ENCODE results near the gene IL34.

The IL34 gene

DNA sequence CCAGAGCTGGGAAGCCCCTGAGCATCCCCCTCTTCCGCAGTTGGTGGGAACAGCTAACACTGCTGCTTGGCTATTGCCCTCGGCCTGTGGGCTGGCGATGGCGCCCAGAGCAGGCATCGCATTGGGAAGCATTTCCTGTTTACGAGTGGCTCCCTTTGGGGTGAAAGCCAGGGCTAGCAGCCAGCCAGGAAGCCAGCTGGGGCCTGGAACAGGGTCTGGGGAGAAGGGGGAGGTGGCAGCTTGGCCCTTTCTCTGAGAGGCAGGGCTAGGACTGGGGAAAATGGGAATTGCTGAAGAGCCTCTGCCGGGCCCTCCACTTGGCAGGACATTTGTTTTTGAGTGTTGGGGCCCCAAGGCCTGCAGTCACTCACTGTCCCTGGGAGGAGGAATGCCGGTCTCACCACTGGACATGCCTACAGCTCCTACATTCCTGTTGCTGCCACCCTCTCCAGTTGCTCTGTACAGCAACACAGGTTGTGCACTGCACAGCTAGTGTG lies 41.9 kb downstream of the IL34 start:
- DNase-seq (ENCODE audit: insufficient read length, low spot score) (no peak), FAIRE-seq (no peak)
- TF ChIP-seq POU2F2 (IDR thresholded peaks at IDR 0.05; ENCODE audit: low read depth, low read length) (no peak), SPI1 (IDR thresholded peaks at IDR 0.05; ENCODE audit: low read depth, low read length) (no peak), PAX5 (IDR thresholded peaks at IDR 0.05; ENCODE audit: insufficient read depth, low read length, severe bottlenecking) (no peak), TAF1 (IDR thresholded peaks at IDR 0.05; ENCODE audit: low read depth, low read length) (no peak), POLR2AphosphoS5 (IDR thresholded peaks at IDR 0.05; ENCODE audit: low read depth, low read length) (no peak), POLR2A (IDR thresholded peaks at IDR 0.05; ENCODE audit: low read depth, low read length) (no peak)

- TF ChIP-seq POLR2AphosphoS5 (IDR thresholded peaks at IDR 0.05; ENCODE audit: low read depth, low read length): no peak
- TF ChIP-seq SPI1 (IDR thresholded peaks at IDR 0.05; ENCODE audit: low read depth, low read length): no peak
- no peak for TF ChIP-seq PAX5 (IDR thresholded peaks at IDR 0.05; ENCODE audit: insufficient read depth, low read length, severe bottlenecking)
- TF ChIP-seq TAF1 (IDR thresholded peaks at IDR 0.05; ENCODE audit: low read depth, low read length): no peak
- TF ChIP-seq POU2F2 (IDR thresholded peaks at IDR 0.05; ENCODE audit: low read depth, low read length): no peak
- FAIRE-seq (no peak), DNase-seq (ENCODE audit: insufficient read length, low spot score) (no peak)
Observed at GRCh38 chr16:70689035-70689969, 42.9 kb downstream of the IL34 start.

GRCh38 chr16:70689970-70690891 lies 43.9 kb downstream of the IL34 start:
- DNase-seq (ENCODE audit: insufficient read length, low spot score) (no peak), FAIRE-seq (no peak)

DNA sequence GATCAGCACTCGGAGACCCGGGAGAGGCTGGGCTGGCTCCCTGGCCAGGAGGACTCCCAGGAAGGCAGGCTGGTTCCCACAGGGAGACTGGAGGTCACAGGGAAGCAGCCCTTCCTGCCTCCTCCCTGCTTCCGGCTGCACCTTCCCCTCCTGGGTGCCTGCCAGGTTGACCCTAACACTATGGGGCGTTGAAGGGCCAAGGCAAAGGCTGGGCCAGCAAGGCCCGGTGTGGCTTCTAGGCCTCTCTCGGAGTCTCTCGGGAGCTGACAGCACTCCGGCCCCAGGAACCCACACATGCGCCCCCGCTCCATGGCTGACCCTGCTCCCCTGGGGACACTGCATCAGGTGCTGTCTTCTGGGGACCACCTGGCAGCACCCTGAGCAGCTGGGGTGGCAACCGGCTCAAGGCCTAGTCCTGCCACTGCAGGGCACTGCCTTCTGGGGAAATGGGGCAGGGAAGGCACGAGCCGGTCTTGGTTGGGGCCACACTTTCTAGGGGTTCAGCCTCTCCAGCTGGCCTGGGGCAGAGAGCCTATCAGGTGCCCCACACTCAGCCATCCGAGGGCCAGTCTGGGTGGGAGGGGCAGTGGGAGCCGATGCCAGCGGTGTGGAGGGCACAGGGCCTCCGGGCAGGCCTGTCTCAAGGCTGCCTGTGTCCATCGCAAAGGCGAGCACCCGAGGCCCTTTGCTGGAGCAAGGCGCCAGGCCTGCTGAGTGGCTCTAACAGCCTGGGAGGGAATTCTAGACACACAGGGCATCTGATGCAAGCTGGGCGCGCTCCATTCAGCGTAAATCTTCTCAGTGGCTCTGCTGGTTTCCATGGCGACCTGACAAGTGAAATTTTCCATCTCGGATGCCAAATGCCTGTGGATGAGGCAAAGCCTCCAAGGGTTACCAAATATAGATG lies 45.1 kb downstream of the IL34 start:
- no peak for DNase-seq (ENCODE audit: insufficient read length, low spot score)
- TF ChIP-seq POU2F2 (IDR thresholded peaks at IDR 0.05; ENCODE audit: low read depth, low read length): no peak
- no peak for TF ChIP-seq SPI1 (IDR thresholded peaks at IDR 0.05; ENCODE audit: low read depth, low read length)
- no peak for TF ChIP-seq POLR2AphosphoS5 (IDR thresholded peaks at IDR 0.05; ENCODE audit: low read depth, low read length)
- TF ChIP-seq TAF1 (IDR thresholded peaks at IDR 0.05; ENCODE audit: low read depth, low read length): no peak
- no peak for TF ChIP-seq POLR2A (IDR thresholded peaks at IDR 0.05; ENCODE audit: low read depth, low read length)
- no peak for TF ChIP-seq PAX5 (IDR thresholded peaks at IDR 0.05; ENCODE audit: insufficient read depth, low read length, severe bottlenecking)
- FAIRE-seq: no peak

More at GRCh38 chr16:70689970-70690891, 43.9 kb downstream of the IL34 start:
- TF ChIP-seq POLR2AphosphoS5 (IDR thresholded peaks at IDR 0.05; ENCODE audit: low read depth, low read length) (no peak), TAF1 (IDR thresholded peaks at IDR 0.05; ENCODE audit: low read depth, low read length) (no peak)

DNA sequence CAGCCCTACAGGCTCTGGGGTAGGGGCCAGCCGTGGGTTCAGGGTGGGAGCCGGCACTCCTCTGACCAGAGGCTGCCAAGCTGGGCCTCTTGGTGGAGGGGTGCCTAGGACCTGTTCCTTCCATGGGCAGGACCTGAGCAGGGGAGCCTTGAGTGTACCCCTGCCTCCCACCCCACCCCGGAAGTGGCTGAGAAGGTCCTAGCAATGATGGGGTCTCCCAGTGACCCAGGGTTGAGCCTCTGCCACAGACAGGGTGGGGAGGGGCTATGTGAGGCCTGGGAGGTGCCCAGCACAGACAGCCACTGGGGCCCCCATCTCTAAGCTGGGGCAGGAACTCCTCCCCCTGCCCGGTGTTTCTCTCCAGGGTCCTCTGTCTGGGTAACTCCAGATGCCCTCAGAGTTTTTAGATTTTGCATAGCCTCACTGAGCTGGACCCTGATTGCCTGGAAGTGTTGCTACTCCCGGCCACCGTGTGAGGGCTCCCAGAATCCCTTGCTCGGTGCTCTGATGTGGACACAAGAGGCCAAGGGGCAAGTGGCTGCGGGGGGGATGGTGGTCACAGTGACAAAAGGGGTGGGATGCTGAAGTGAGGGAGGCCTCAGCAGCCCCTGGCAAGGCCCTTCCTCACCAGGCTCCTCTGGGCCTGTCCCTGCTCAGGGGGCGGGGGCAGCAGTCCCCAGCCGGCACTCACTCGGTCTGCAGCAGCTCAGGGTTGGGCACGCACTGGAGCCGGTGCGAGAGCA lies 45.9 kb downstream of the IL34 start:
- FAIRE-seq (no peak), DNase-seq (ENCODE audit: insufficient read length, low spot score) (no peak)
- TF ChIP-seq PAX5 (IDR thresholded peaks at IDR 0.05; ENCODE audit: insufficient read depth, low read length, severe bottlenecking) (no peak), POLR2A (IDR thresholded peaks at IDR 0.05; ENCODE audit: low read depth, low read length) (no peak), TAF1 (IDR thresholded peaks at IDR 0.05; ENCODE audit: low read depth, low read length) (no peak), SPI1 (IDR thresholded peaks at IDR 0.05; ENCODE audit: low read depth, low read length) (no peak)

GRCh38 chr16:70692873-70693671 lies 46.7 kb downstream of the IL34 start:
- FAIRE-seq (no peak), DNase-seq (ENCODE audit: insufficient read length, low spot score) (no peak)
- TF ChIP-seq PAX5 (IDR thresholded peaks at IDR 0.05; ENCODE audit: insufficient read depth, low read length, severe bottlenecking) (no peak), POLR2AphosphoS5 (IDR thresholded peaks at IDR 0.05; ENCODE audit: low read depth, low read length) (no peak), TAF1 (IDR thresholded peaks at IDR 0.05; ENCODE audit: low read depth, low read length) (no peak), SPI1 (IDR thresholded peaks at IDR 0.05; ENCODE audit: low read depth, low read length) (no peak), POU2F2 (IDR thresholded peaks at IDR 0.05; ENCODE audit: low read depth, low read length) (no peak), POLR2A (IDR thresholded peaks at IDR 0.05; ENCODE audit: low read depth, low read length) (no peak)

- no peak for TF ChIP-seq PAX5 (IDR thresholded peaks at IDR 0.05; ENCODE audit: insufficient read depth, low read length, severe bottlenecking)
- no peak for TF ChIP-seq POLR2A (IDR thresholded peaks at IDR 0.05; ENCODE audit: low read depth, low read length)
- TF ChIP-seq TAF1 (IDR thresholded peaks at IDR 0.05; ENCODE audit: low read depth, low read length): no peak
- no peak for TF ChIP-seq POLR2AphosphoS5 (IDR thresholded peaks at IDR 0.05; ENCODE audit: low read depth, low read length)
- no peak for TF ChIP-seq SPI1 (IDR thresholded peaks at IDR 0.05; ENCODE audit: low read depth, low read length)
- no peak for TF ChIP-seq POU2F2 (IDR thresholded peaks at IDR 0.05; ENCODE audit: low read depth, low read length)
- FAIRE-seq (no peak), DNase-seq (ENCODE audit: insufficient read length, low spot score) (no peak)
Observed at GRCh38 chr16:70694088-70694867, 47.9 kb downstream of the IL34 start.

Data from GM12891 (cell line).